Measurements from ENCODE around the gene CAMK1D. TPM values are rescaled to one million over a fixed set of nuclear protein-coding genes. Genes with fewer than 3 reads are reported as not detected.

CAMK1D gene
- total and polyA plus RNA-seq, 2 experiments from 2014 or later: 4.6 to 7.2 TPM

DNA sequence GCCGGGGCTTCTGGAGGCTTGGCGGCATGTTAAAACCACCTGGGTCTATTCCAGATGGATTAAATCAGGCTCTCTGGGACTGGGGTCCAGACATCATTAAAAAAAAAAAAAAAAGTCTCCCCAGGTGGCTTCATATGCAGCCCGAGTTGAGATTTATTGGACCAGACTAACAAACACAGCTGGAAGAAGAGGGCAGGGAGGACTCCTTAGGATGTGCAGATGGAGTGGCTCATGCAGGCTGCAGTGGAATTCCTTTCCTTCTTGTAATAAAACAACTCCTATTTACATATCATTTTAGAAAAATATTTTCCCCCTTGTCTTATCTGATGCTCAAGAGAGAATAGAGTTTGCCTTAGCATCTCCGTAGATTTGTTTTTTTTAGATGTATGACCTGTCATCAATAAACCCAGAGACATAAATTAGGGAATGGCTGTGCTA is 238.1 kb downstream of the CAMK1D start:
- Mint-ChIP-seq H3K27me3 (ENCODE audit: insufficient read depth, low read depth, poor library complexity) (no peaks in the 10 kb centered on the region), H3K4me3 (no peak overlapping the region), H3K27ac (no peak overlapping the region), H3K4me1 (peaks cover 11% of the 10 kb centered on the region), H3K9me3 (0 out of 3 replicates have a peak, but pooled peaks cover 3% of the 10 kb centered on the region), H3K36me3 (ENCODE audit: low read depth) (no peaks in the 10 kb centered on the region)
- TF ChIP-seq ZNF114 (CRISPR knock-in tag; IDR thresholded peaks at IDR 0.05): no peak
- no peak for TF ChIP-seq POLR2AphosphoS5 (IDR thresholded peaks at IDR 0.05; ENCODE audit: low read depth)
- TF ChIP-seq CREB1 (CRISPR knock-in tag; IDR thresholded peaks at IDR 0.05; ENCODE audit: low read depth): no peak
- no peak for TF ChIP-seq ZNF331 (CRISPR knock-in tag; IDR thresholded peaks at IDR 0.05; ENCODE audit: low read depth)
- TF ChIP-seq ZNF462 (CRISPR knock-in tag; IDR thresholded peaks at IDR 0.05): no peak
- no peak for TF ChIP-seq STAT1 (IDR thresholded peaks at IDR 0.05; ENCODE audit: unreplicated experiment)
- no peak for TF ChIP-seq CTCF (conservative IDR thresholded peaks at IDR 0.05; ENCODE audit: low read depth in 2 of 2)
- H3K9me2 ChIP-seq (ENCODE audit: insufficient read depth): no peaks in the 10 kb centered on the region
- H3K27me3 ChIP-seq (ENCODE audit: insufficient read depth): no peaks in the 10 kb centered on the region
- H3K4me3 ChIP-seq: no peak overlapping the region
- H3F3A ChIP-seq (replicated peaks; ENCODE audit: low read depth): no peaks in the 10 kb centered on the region
- H3K36me3 ChIP-seq (ENCODE audit: insufficient read depth): no peaks in the 10 kb centered on the region
- no peaks in the 10 kb centered on the region for H4K20me1 ChIP-seq (replicated peaks; ENCODE audit: insufficient read depth)
- DNase-seq (ENCODE audit: low spot score) (no peak), ATAC-seq (no peak)
- no peak overlapping the region for H2AFZ ChIP-seq
- no peaks in the 10 kb centered on the region for H3K79me2 ChIP-seq (replicated peaks; ENCODE audit: insufficient read depth)
- H3K27ac ChIP-seq (ENCODE audit: low read depth): 0 out of 2 replicates have a peak overlapping the region, but pooled peaks have one; percentile 2
- no peak overlapping the region for H3K4me2 ChIP-seq
- peaks cover 3% of the 10 kb centered on the region; the same call in 1 of the 2 replicates for H3K4me1 ChIP-seq (ENCODE audit: insufficient read depth)
